Measurements from ENCODE around the gene TGFBR2. TPM values are rescaled to one million over a fixed set of nuclear protein-coding genes. Genes with fewer than 3 reads are reported as not detected.
A peak's percentile ranks its signal among the peaks of the same experiment; 100 is the strongest.

TGFBR2 gene
- polyA plus RNA-seq, 1 of the 3 experiments (the other 2 are of a cell fraction), result 48.3 TPM

GRCh38 chr3:30661098-30661873 lies 54.9 kb downstream of the TGFBR2 start:
- Histone ChIP-seq H3K4me2 (no peak overlapping the region), H3K27me3 (ENCODE audit: insufficient read depth) (no peaks in the 10 kb centered on the region), H3K4me1 (ENCODE audit: control insufficient read depth in 1 of 2, insufficient read depth in 2 of 2, low read depth in 1 of 2, low read length in 1 of 2) (peaks cover 13 to 62% of the 10 kb centered on the region in 2 experiments), H3F3A (replicated peaks; ENCODE audit: insufficient read depth) (peaks cover 46% of the 10 kb centered on the region), H3K9ac (no peak overlapping the region), H3K9me3 (no peaks in the 10 kb centered on the region), H3K27ac (ENCODE audit: low read depth in 2 of 2, low read length in 1 of 2) (peak overlapping the region in 1 of 2 experiments; percentile 95; a peak in 1 of 4 replicates), H3K79me2 (ENCODE audit: insufficient read depth) (peaks cover 52% of the 10 kb centered on the region), H2AFZ (ENCODE audit: low read depth) (no peak overlapping the region), H3K4me3 (ENCODE audit: low read depth in 2 of 2, low read length in 1 of 2) (no peak overlapping the region), H3K36me3 (replicated peaks in 1 of 2; ENCODE audit: control insufficient read depth in 1 of 2, insufficient read depth in 2 of 2, low read length in 1 of 2) (peaks cover 8 to 46% of the 10 kb centered on the region in 2 experiments), H4K20me1 (ENCODE audit: insufficient read depth) (no peaks in the 10 kb centered on the region), H3K9me2 (no peaks in the 10 kb centered on the region)
- DNase-seq, result no peak
- ChIA-PET CTCF (interaction anchor here (0.6 kb wide), 1 partner anchor 876 kb away, joined by 3 read pairs; no protein-coding TSS in a partner anchor), POLR2A (no interaction called here)
- WGBS (ENCODE audit: low lambda C conversion rate), result 73% methylated on average over 2 of the region's 2 CpGs
- TF ChIP-seq FOSL2 (IDR thresholded peaks at IDR 0.05; ENCODE audit: borderline replicate concordance, low read depth) (no peak), ZBTB33 (IDR thresholded peaks at IDR 0.05; ENCODE audit: borderline replicate concordance, low read depth) (no peak), GATA2 (CRISPR knock-in tag; IDR thresholded peaks at IDR 0.05) (no peak), JUND (IDR thresholded peaks at IDR 0.05) (no peak), RFX5 (IDR thresholded peaks at IDR 0.05; ENCODE audit: low read length) (no peak)

GRCh38 chr3:30662836-30663235 lies 56.4 kb downstream of the TGFBR2 start:
- TF ChIP-seq RAD21 (IDR thresholded peaks at IDR 0.05; ENCODE audit: low read length), result no peak
- no peak overlapping the region for H3K4me3 ChIP-seq (ENCODE audit: low read depth in 2 of 2, low read length in 1 of 2)
- no peak overlapping the region for H3K27ac ChIP-seq (ENCODE audit: low read depth in 2 of 2, low read length in 1 of 2)
- no peaks in the 10 kb centered on the region for H3K27me3 ChIP-seq (ENCODE audit: insufficient read depth)
- ChIA-PET CTCF (interaction anchor here (1.2 kb wide), 1 partner anchor 30 kb away, joined by 3 read pairs; no protein-coding TSS in a partner anchor), POLR2A (no interaction called here)
- WGBS (ENCODE audit: low lambda C conversion rate), result 97% methylated on average over 3 of the region's 3 CpGs
- H3K9me2 ChIP-seq, result no peaks in the 10 kb centered on the region
- no peak for DNase-seq
- peaks cover 8 to 49% of the 10 kb centered on the region in 2 experiments for H3K36me3 ChIP-seq (replicated peaks in 1 of 2; ENCODE audit: control insufficient read depth in 1 of 2, insufficient read depth in 2 of 2, low read length in 1 of 2)
- H3K9me3 ChIP-seq, result no peaks in the 10 kb centered on the region
- H2AFZ ChIP-seq (ENCODE audit: low read depth), result no peak overlapping the region
- peaks cover 53% of the 10 kb centered on the region for H3K79me2 ChIP-seq (ENCODE audit: insufficient read depth)
- no peak overlapping the region for H3K4me2 ChIP-seq
- H3K4me1 ChIP-seq (ENCODE audit: control insufficient read depth in 1 of 2, insufficient read depth in 2 of 2, low read depth in 1 of 2, low read length in 1 of 2), result peaks cover 10 to 64% of the 10 kb centered on the region in 2 experiments
- H3F3A ChIP-seq (replicated peaks; ENCODE audit: insufficient read depth), result peaks cover 32% of the 10 kb centered on the region
- no peaks in the 10 kb centered on the region for H4K20me1 ChIP-seq (ENCODE audit: insufficient read depth)
- H3K9ac ChIP-seq, result no peak overlapping the region

- H3K9ac ChIP-seq, result no peak overlapping the region
- peaks cover 24% of the 10 kb centered on the region for H3F3A ChIP-seq (replicated peaks; ENCODE audit: insufficient read depth)
- no peak for DNase-seq
- no peak overlapping the region for H2AFZ ChIP-seq (ENCODE audit: low read depth)
- no peaks in the 10 kb centered on the region for H3K27me3 ChIP-seq (ENCODE audit: insufficient read depth)
- H3K4me3 ChIP-seq (ENCODE audit: low read depth in 2 of 2, low read length in 1 of 2), result no peak overlapping the region
- peaks cover 6 to 59% of the 10 kb centered on the region in 2 experiments for H3K4me1 ChIP-seq (ENCODE audit: control insufficient read depth in 1 of 2, insufficient read depth in 2 of 2, low read depth in 1 of 2, low read length in 1 of 2)
- H3K9me2 ChIP-seq, result no peaks in the 10 kb centered on the region
- H3K36me3 ChIP-seq (replicated peaks in 1 of 2; ENCODE audit: control insufficient read depth in 1 of 2, insufficient read depth in 2 of 2, low read length in 1 of 2), result peaks cover 8 to 58% of the 10 kb centered on the region in 2 experiments
- no peaks in the 10 kb centered on the region for H3K9me3 ChIP-seq
- no peaks in the 10 kb centered on the region for H4K20me1 ChIP-seq (ENCODE audit: insufficient read depth)
- CTCF ChIA-PET, result interaction anchor here (0.6 to 1.2 kb wide), 2 partner anchors 29 to 127 kb away, joined by 3 read pairs; no protein-coding TSS in a partner anchor
- 93% methylated on average over 4 of the region's 4 CpGs for WGBS (ENCODE audit: low lambda C conversion rate)
- peaks cover 61% of the 10 kb centered on the region for H3K79me2 ChIP-seq (ENCODE audit: insufficient read depth)
- POLR2A ChIA-PET, result no interaction called here
- H3K27ac ChIP-seq (ENCODE audit: low read depth in 2 of 2, low read length in 1 of 2), result no peak overlapping the region
- no peak overlapping the region for H3K4me2 ChIP-seq
- TF ChIP-seq NFIC (IDR thresholded peaks at IDR 0.05; ENCODE audit: borderline replicate concordance) (no peak), POLR2AphosphoS5 (IDR thresholded peaks at IDR 0.05; ENCODE audit: low read depth, low read length) (no peak), FOXM1 (IDR thresholded peaks at IDR 0.05; ENCODE audit: low read depth) (no peak), MEF2A (IDR thresholded peaks at IDR 0.05; ENCODE audit: borderline replicate concordance, low read depth) (no peak), TAF1 (IDR thresholded peaks at IDR 0.05; ENCODE audit: borderline replicate concordance, low read depth, low read length) (no peak), ELF1 (IDR thresholded peaks at IDR 0.05) (no peak), USF2 (IDR thresholded peaks at IDR 0.05; ENCODE audit: borderline replicate concordance, low read depth, low read length) (no peak), EZH2phosphoT487 (IDR thresholded peaks at IDR 0.05; ENCODE audit: borderline replicate concordance, low read depth) (no peak), SMC3 (IDR thresholded peaks at IDR 0.05; ENCODE audit: low read depth, low read length) (no peak), TCF12 (IDR thresholded peaks at IDR 0.05) (no peak), RCOR1 (IDR thresholded peaks at IDR 0.05; ENCODE audit: low read length) (no peak), FOXJ3 (CRISPR knock-in tag; IDR thresholded peaks at IDR 0.05) (no peak), RXRA (IDR thresholded peaks at IDR 0.05; ENCODE audit: borderline replicate concordance, low read depth) (no peak)
Measured at GRCh38 chr3:30663533-30664241, 57.3 kb downstream of the TGFBR2 start.
